KMS-11 (cell line): ENCODE measurements around the gene XAB2.

Source experiments
- H2AFZ ChIP-seq: fragments of 200-600 bp; sonication (generic); 2 replicates; pipeline ENCODE4 v1.6.1; 2016; ENCODE audit warnings: antibody characterized with exemption, mixed run types, low read depth
- H3K27ac ChIP-seq: fragments of 200-600 bp; sonication (generic); 2 replicates; pipeline ENCODE4 v1.6.1; 2016; ENCODE audit warnings: mild to moderate bottlenecking, mixed run types
- H3K27me3 ChIP-seq: fragments of 200-600 bp; sonication (generic); 2 replicates; pipeline ENCODE4 v1.6.1; 2017; ENCODE audit warnings: mild to moderate bottlenecking, low read depth, mixed run types, moderate library complexity; ENCODE audit not compliant: insufficient read depth
- H3K36me3 ChIP-seq: fragments of 200-600 bp; sonication (generic); 2 replicates; pipeline ENCODE4 v1.6.1; 2017; ENCODE audit warnings: mild to moderate bottlenecking, mixed run types; ENCODE audit not compliant: insufficient read depth
- H3K4me1 ChIP-seq: fragments of 200-600 bp; sonication (generic); 2 replicates; pipeline ENCODE4 v1.6.1; 2016; ENCODE audit warnings: mild to moderate bottlenecking, low read depth, mixed run types; ENCODE audit not compliant: poor library complexity, severe bottlenecking
- H3K4me2 ChIP-seq: fragments of 200-600 bp; sonication (generic); 2 replicates; pipeline ENCODE4 v1.7.0; 2016; ENCODE audit warnings: mild to moderate bottlenecking, mixed run types
- H3K4me3 ChIP-seq: fragments of 200-600 bp; sonication (generic); IDR thresholded peaks from 2 replicates; pipeline ENCODE4 v1.6.1; 2017; ENCODE audit warnings: low read depth, low read length, mixed read lengths; ENCODE audit not compliant: insufficient read depth
- H3K79me2 ChIP-seq: fragments of 200-600 bp; sonication (generic); 2 replicates; pipeline ENCODE4 v1.6.1; 2016; ENCODE audit warnings: low read depth, mixed run types; ENCODE audit not compliant: insufficient read depth
- H3K9ac ChIP-seq: fragments of 200-600 bp; sonication (generic); 2 replicates; pipeline ENCODE4 v1.6.1; 2016; ENCODE audit warnings: mild to moderate bottlenecking, mixed run types
- H4K20me1 ChIP-seq: fragments of 200-600 bp; sonication (generic); 2 replicates; pipeline ENCODE4 v1.6.1; 2016; ENCODE audit warnings: mild to moderate bottlenecking, mixed run types; ENCODE audit not compliant: insufficient read depth
- CTCF ChIP-seq: fragments of 200-600 bp; sonication (generic); conservative IDR thresholded peaks from 2 replicates; pipeline ENCODE4 v1.6.1; 2017; ENCODE audit warnings: low read depth, mild to moderate bottlenecking, antibody characterized with exemption, low read length, moderate library complexity, mixed read lengths

The XAB2 gene

GRCh38 chr19:7642295-7643030 lies 13.1 kb upstream of the XAB2 start:
- no peaks in the 10 kb centered on the region for H3K4me1 ChIP-seq
- H3K4me3 ChIP-seq = no peak overlapping the region
- no peak overlapping the region for H3K27ac ChIP-seq
- no peaks in the 10 kb centered on the region for H3K27me3 ChIP-seq
- no peak overlapping the region for H2AFZ ChIP-seq
- no peaks in the 10 kb centered on the region for H3K79me2 ChIP-seq
- no peak overlapping the region for H3K4me2 ChIP-seq
- no peak overlapping the region for H3K9ac ChIP-seq
- TF ChIP-seq CTCF = no peak
- H4K20me1 ChIP-seq = no peaks in the 10 kb centered on the region
- no peaks in the 10 kb centered on the region for H3K36me3 ChIP-seq

GRCh38 chr19:7641290-7642276 lies 12.2 kb upstream of the XAB2 start:
- no peaks in the 10 kb centered on the region for H3K36me3 ChIP-seq
- H3K27ac ChIP-seq = no peak overlapping the region
- H3K79me2 ChIP-seq = no peaks in the 10 kb centered on the region
- no peaks in the 10 kb centered on the region for H4K20me1 ChIP-seq
- H2AFZ ChIP-seq = no peak overlapping the region
- H3K9ac ChIP-seq = no peak overlapping the region
- H3K4me3 ChIP-seq = no peak overlapping the region
- peaks cover 2% of the 10 kb centered on the region for H3K4me1 ChIP-seq
- no peak for TF ChIP-seq CTCF
- no peak overlapping the region for H3K4me2 ChIP-seq
- no peaks in the 10 kb centered on the region for H3K27me3 ChIP-seq

- Histone ChIP-seq H3K36me3 (no peaks in the 10 kb centered on the region), H3K4me3 (no peak overlapping the region), H3K4me1 (peaks cover 4% of the 10 kb centered on the region), H3K27me3 (no peaks in the 10 kb centered on the region), H3K27ac (no peak overlapping the region), H2AFZ (no peak overlapping the region), H3K9ac (no peak overlapping the region), H3K79me2 (no peaks in the 10 kb centered on the region), H4K20me1 (no peaks in the 10 kb centered on the region), H3K4me2 (no peak overlapping the region)
- no peak for TF ChIP-seq CTCF
Measured at GRCh38 chr19:7640803-7641202, 11.5 kb upstream of the XAB2 start.

- Histone ChIP-seq H3K27me3 (no peaks in the 10 kb centered on the region), H3K4me3 (no peak overlapping the region), H3K27ac (no peak overlapping the region), H3K36me3 (no peaks in the 10 kb centered on the region), H3K4me2 (no peak overlapping the region), H3K9ac (no peak overlapping the region), H2AFZ (no peak overlapping the region), H3K79me2 (no peaks in the 10 kb centered on the region), H3K4me1 (peaks cover 4% of the 10 kb centered on the region), H4K20me1 (no peaks in the 10 kb centered on the region)
- no peak for TF ChIP-seq CTCF
Measured at GRCh38 chr19:7639863-7640348, 10.6 kb upstream of the XAB2 start.
